Activated naive CD4-positive, alpha-beta T cell treated with Interleukin-2 at 50 U/mL for 16 hours (primary cell): ENCODE data around the gene TPST2.

Source experiments
- DNase-seq: peaks from one replicate; pipeline ENCODE4 v3.0.0-alpha.2; 2020

TPST2 gene

DNA sequence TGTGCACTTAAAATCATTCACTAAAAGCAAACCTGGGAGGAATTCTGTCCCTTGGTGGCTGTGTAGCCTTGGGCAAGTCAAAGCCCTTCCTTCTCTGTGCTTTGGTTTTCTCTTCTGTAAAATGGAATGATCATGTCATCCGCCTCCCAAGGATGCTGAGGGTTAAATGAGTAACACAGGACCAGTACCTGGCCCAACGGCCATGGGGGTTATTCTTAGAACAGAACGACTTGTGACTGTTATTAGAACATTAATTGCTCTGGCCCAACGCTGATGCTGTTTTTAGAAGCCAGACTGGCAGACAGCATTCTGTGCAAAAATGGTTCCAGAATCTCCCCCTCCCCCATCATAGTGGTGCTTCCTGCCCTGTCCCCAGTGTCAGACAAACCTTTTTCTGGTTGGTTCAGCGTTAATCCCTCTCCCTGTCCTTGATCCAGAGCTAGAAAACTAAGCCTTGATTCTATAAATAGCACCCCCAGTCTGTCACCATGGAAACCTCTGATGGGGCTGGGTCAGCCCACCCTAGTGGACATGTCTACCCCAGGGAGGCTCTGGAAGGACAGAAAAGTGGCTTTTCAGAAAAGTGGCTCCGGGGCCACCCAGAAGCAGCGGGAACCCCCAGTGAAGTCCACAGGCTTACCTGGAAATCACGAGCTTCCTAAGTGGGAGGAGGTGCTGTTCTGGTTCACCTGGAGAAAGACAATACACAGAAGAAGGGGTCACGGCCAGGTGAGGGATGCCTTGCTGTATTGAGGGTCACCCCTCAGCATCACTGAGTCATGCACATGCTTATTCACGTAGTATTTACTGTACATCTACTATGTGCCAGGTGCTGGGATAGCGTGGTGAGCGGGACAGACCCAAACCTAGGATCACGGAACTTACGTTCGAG lies 62.1 kb downstream of the TPST2 start:
- no peak for DNase-seq

DNA sequence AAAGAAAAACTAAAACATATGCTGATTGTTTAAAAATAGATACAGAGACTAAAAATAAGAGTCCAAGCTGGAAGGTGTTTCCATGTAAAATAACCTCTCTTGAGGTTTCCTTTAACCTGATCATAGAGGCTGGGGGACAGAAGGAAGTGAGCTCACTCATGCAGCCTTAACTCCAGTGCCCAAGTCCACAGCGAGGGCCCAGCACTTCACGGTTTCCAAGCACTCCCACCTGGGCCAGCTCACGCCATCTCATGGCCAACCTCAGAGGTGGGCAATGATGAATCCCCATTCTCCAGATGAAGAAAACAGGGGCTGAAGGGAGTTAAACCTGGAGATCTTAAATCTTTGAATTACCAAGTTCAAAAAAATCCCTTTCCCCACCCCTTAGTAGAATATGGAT lies 62.8 kb downstream of the TPST2 start:
- no peak for DNase-seq

DNA sequence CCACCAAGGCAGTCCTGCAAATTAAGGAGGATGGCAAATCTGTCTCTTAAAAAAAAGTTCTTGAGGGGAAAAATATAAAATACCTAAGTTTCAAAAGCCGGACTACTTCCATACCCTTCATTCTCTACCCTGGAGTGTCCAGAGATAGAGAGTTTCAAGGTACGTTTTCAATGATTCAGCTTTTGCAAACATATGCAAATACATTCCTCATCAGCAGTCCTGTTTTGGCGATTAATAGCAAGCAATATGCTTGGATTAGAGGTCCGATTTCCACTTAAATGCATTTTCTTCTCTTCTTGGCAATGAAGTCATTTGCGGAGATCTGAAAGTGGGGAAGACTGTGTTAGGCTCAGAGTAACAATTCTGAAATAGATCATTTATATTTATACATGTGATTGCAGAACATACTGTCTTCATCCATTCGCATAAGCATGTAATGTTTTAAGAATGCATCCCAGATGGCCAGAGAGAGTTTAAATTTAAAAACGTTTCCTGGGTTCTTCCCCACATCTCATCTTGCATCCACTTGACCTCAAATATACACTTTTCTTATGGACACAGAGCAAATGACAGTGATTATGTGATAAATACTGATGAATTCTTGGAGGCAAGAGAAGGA lies 63.9 kb downstream of the TPST2 start:
- no peak for DNase-seq

DNA sequence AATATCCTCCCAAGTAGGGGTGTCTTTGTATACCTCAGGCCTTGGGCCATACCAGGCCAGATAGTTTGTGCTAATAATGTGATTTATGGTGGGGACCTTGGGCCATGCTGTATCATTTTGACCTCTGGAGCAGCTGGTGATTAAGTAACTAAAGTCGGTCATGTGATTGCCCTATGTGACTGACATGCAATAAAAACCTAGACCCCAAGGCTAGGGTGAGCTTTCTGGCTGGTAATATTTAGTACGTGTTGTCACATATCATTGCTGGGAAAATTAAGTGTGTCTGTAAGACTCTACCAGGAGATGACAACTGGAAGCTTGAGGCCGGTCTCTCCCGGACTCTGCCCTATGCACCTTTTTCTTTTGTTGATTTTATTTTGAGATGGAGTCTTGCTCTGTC lies 65.1 kb downstream of the TPST2 start:
- no peak for DNase-seq

DNA sequence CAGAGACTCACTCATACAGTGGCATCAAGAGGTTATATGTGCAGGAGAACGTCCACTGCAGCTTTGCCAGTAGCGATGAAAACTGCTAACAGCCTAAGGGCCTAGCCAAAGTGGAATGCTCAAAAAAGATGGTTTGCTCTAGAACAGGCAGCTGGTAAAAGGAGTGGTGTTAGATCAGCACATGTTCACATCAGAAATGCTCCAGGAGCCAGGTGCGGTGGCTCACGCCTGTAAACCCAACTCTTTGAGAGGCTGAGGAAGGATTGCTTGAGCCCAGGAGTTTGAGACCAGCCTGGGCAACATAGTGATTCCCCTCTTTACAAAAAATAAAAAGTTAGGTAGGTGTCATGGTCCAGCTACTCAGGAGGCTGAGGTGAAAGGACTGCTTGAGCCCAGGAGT lies 67.3 kb downstream of the TPST2 start:
- DNase-seq, result no peak

DNA sequence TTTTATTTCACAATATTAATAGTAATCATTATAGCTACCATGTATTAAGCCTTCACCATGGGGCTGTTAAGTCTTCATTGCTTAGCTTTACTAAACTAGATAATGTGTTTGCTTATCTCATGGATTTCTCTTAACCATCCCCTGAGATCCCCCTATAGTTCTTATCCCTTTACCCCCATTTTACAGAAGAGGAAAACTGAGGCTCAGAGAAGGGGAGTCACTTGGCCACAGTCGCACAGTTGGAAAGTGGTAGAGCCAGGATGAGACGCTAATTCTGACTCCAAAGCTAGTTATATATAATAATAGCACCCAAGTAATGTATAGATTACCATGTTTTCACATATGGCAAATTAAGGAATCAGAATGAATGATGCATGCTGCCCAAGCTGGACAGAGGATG lies 67.9 kb downstream of the TPST2 start:
- DNase-seq, result no peak

GRCh38 chr22:26517429-26517828 lies 72.5 kb downstream of the TPST2 start:
- no peak for DNase-seq

GRCh38 chr22:26516503-26516902 lies 73.4 kb downstream of the TPST2 start:
- DNase-seq, result no peak

GRCh38 chr22:26515931-26516330 lies 74.0 kb downstream of the TPST2 start:
- DNase-seq, result no peak

DNA sequence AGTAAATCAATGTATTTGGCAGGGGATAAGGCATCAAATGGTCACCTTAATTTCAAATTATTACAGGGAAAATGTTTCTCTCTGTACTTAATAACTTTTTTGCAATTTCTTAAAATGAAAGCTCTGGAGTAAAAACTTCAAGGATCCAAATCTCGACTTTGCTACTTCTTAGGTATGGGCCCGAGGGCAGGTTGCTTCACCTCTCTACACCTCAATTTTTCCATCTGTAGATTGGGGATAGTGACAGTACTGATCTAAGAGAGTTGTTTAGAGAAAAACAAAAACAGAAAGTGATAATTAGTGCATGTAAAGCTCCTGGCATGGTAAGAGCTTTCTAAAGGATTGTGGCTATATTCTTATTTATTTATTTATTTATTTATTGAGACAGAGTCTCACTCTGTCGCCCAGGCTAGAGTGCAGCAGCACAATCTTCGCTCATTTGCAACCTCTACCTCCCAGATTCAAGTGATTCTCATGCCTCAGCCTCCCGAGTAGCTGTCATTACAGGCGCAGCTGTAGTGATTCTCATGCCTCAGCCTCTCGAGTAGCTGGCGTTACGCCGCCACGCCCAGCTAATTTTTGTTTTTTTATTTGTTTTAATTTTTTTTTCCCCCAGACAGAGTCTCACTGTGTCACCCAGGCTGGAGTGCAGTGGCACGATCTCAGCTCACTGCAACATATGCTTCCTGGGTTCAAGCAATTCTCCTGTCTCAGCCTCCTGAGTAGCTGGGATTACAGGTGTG lies 75.3 kb downstream of the TPST2 start:
- no peak for DNase-seq

DNA sequence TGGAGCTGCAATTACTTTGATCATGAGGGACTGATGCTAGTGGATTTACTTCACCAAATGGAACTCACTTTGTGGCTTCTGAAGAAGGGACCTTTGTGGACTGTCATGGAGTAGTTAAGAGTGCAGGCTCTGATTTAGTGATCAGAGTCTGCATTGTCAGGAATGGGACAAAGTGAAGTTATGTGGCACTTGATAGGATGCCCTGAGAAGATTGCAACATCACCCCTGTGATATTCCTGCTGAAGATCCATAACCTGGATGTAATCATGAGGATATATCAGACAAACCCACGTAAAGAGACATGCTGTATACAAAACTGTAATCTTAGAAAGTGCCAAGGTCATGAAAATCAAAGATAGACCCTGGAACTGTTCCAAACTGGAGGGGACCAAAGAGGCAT lies 76.1 kb downstream of the TPST2 start:
- no peak for DNase-seq

- DNase-seq, result peak; percentile 94
These were observed 77.7 kb downstream of the TPST2 start, which contains the start of gene TFIP11 for GRCh38 chr22:26512149-26512793. Gene TFIP11 (minus strand): TSS chr22:26512473. CDS start chr22:26510272, 2,201 bp downstream.

DNA sequence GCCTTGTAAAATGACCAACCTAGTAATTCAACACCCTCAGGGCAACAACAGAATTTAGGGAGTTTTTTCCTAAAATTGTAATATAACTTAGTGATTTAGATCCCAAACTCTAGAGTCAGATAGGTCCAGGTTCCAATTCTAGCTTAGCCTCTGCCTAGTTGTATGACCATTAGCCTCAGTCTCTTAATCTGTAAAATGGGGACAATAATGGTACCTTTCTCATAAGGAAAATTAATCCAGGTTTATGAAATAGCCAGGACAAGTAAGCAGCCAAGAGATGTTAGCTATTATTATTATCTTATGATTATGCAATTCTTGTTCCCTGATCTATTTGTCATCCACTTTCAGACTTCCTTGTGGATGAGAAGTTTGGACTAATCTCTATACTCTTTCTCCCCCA lies 81.8 kb downstream of the TPST2 start:
- no peak for DNase-seq

DNA sequence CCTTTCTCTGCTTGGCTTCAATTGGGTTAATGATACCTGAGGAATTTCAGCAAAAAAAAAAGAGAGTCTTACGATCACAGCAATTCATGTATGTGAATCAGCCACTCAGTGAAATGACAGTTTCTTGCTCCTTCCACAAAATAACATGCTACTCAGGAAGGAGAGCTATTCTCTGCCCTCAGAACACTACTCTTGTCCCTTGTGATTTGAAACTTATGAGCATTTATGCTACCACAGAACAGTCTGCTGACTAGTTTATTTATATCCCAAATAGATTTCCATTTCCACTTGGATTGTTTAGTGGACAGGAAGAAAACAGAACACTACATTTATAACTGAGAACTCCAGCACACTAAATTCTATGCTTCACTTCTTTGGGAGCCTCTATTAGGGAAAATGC lies 86.2 kb downstream of the TPST2 start:
- DNase-seq, result no peak

DNA sequence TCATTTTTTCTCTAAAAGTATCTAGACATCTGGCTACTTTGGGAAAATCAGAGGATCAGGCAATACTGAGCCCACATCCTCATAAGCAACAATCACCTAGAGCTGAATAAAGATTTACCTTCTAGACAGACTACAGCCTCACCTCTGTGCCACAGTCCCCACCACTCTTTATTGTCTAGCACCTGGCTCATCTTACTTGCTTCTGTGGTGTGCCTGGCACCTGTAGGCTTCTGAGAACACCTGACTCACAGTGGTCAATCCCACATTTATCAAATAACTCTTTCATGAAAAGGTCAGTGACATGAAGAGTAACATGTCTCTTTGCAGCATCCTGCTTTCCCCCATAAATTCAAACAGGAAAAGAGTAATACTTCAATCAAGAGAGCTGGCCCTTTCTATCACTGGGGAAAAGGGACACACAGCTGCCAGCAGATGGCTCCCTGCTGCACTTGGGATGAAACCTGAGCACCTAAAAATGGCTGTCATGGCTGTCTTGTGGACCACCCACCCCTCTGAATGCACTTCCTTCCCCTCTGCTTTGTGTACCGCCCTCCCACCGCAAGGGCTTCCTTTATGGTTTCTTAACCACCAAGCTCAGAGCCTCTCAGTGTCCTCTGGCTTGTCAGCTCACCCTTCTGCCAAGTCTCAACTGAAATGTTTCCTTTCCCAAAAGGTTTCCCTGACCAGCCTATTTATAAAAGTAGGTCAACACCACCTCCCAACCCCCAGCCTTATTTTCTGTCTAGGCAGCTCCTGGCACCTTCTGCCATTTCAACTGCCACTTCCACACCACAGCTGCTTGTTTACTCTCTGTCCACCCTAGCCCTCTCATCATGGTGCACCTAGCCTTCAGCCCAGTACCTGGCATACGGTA lies 87.0 kb downstream of the TPST2 start:
- DNase-seq, result peak; percentile 48

- no peak for DNase-seq
These were observed 87.9 kb downstream of the TPST2 start for GRCh38 chr22:26501996-26502395.

GRCh38 chr22:26499188-26499703 lies 90.7 kb downstream of the TPST2 start:
- DNase-seq, result no peak

- no peak for DNase-seq
These were observed 93.5 kb downstream of the TPST2 start for GRCh38 chr22:26496456-26496855.

DNA sequence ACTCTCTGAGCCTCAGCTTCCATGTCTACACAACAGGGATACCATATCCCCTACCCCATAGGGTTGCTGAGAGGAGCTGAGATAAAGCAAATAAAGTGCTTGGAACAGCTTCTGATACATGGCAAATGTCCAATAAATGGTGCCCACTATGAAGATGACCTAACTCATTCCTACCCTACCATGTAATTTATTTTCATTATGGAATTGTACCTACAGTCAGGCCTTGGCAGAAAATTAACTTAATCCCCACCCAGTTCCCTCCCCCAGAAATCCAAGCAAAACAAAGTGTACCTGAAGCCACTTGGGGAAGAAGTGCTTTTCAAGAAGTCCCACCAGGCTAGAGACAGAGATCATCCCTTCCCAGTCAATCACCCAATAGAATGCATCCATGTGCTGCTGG lies 95.4 kb downstream of the TPST2 start:
- DNase-seq, result no peak

DNA sequence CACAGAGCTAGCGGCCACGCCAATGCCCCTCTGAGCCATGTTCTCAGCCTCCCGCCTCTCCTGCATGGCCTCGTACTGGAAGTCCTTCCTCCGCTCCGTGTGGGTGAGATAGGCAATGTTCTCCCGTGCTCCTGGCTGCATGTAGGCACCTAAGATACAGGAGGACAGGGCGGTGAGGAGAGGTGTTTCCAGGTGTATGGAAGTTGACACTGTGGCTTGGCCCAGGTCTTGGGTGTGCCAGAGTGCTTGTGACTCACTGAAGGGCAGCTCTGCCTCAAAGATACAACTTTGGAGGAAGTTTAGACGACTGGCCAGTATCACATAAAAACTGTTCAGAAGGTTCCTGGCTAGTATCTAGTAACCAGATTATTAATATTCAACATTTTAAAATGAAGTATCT lies 97.7 kb downstream of the TPST2 start:
- DNase-seq, result no peak

DNA sequence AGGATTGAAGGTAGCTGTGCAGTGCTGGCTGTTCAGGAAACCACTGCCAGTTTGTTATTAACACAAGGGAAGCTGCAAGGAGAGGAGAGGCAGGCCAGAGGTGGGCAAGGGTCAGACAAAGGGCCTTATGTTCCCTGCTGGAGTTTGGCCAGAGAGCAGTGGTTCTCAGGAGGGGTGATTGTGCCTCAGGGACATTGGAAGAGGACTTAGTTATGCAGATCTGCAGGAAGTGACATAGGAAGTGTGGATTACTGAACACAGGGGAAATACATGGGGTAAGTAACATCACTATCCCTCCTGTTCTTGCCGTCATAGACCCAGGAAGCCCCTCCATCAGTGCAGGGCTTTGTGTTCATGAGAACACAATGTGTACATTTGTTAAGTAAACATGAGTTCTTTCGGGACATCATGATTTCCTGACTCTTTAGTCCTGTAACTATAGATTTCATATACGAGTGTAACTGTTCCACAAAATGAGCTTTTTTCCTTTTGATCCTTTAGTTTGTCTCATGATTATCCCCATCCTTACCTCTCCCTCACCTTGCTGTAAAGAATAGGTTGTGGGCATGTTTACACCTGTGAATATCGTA lies 100.4 kb downstream of the TPST2 start:
- DNase-seq, result no peak

DNA sequence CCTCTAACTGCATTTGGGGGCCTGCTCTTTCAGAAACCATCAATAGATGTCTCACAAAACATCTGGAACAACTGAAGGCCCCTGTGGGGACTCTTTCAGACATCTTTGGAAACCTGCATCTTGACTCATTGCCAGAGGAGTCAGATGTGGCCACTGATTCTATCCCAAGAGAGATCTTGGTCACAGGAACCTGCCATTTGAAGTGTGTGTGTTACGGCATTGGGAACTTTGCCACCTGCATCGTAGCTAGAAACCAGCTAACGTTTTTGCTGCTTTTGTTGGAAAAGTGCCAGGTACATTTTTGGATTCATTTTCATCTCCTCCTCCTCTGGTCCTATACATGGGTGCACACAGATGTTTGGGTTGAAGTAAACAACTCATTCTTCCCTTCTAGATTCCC lies 101.9 kb downstream of the TPST2 start:
- DNase-seq, result no peak
